ENCODE results near the gene ARID1A.

DNA sequence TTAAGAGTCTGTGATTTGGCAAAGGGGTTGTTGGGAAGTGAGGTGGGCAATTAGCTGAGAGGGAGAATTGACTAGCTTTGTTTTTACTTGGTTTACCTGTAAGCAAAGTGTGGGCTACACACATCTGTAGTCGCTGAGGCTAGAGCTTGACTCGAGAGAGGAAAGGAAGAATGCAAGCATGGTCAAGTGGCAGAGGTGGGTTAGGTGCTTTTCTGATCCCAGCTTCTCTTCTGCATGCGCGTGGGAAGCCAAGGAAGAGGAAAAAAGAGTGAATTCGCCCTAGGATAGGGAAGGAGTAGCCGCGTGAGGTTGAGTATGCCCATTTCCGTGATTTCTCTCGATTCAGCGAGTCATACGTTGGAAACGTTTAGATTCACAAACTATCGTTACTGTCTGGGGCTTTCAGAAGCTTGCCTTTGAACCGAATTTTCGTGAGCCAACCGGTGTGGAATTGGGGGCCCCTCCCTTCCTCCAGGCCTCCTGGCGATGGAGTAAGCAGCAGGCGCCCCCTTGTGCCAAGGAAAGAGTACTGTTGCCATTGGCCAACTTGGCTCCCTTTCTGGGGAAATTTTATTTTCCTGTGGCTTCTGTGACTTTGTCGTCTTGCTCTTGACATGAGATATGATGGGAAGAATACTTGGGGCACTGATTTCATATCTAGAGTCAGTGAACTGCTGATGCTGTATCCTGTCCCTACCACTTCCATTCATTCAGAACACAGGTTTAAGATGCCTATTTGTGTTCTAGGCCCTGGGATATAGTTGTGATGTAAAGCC is 93.2 kb downstream of the ARID1A start:
- TF ChIP-seq, protein P1, sequence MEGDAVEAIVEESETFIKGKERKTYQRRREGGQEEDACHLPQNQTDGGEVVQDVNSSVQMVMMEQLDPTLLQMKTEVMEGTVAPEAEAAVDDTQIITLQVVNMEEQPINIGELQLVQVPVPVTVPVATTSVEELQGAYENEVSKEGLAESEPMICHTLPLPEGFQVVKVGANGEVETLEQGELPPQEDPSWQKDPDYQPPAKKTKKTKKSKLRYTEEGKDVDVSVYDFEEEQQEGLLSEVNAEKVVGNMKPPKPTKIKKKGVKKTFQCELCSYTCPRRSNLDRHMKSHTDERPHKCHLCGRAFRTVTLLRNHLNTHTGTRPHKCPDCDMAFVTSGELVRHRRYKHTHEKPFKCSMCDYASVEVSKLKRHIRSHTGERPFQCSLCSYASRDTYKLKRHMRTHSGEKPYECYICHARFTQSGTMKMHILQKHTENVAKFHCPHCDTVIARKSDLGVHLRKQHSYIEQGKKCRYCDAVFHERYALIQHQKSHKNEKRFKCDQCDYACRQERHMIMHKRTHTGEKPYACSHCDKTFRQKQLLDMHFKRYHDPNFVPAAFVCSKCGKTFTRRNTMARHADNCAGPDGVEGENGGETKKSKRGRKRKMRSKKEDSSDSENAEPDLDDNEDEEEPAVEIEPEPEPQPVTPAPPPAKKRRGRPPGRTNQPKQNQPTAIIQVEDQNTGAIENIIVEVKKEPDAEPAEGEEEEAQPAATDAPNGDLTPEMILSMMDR (conservative IDR thresholded peaks at IDR 0.05; ENCODE audit: low read length) = peak; percentile 99
- TF ChIP-seq EZH2phosphoT487 (IDR thresholded peaks at IDR 0.05; ENCODE audit: borderline replicate concordance, low read depth, low read length) = no peak

Data from OCI-LY7 (cell line).